ENCODE measurements around the gene LDLR. TPM values are rescaled to one million over a fixed set of nuclear protein-coding genes. Genes with fewer than 3 reads are reported as not detected.

LDLR gene
- total RNA-seq, 4 donors from 2014 or later: 1.2 to 6.0 (median 3.9) TPM

DNA sequence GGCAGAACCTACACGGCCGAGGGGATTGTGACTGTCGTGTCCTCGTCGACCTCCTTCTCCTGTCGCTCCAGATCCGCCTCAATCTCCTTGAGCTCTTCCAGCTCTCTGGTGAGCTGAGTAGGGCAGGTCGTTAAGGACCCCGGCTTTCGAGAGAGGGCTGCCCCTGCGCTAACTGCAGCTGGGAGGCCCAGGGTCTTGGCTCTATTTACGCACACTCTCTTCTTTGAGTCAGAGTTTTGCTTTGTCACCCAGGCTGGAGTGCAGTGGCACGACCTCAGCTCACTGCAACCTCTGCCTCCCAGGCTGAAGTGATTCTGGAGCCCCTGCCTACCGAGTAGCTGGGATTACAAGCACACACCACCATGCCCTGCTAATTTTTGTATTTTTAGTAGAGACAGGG lies 58.7 kb downstream of the LDLR start:
- H3K9me3 ChIP-seq: no peaks in the 10 kb centered on the region
- no peak overlapping the region for H3K4me3 ChIP-seq
- no peaks in the 10 kb centered on the region for H3K36me3 ChIP-seq
- no peak for ATAC-seq
- TF ChIP-seq POLR2A (IDR thresholded peaks at IDR 0.05) (no peak), CTCF (IDR thresholded peaks at IDR 0.05 in 4 of 5, conservative IDR thresholded peaks at IDR 0.05 in 1 of 5) (no peak)
- H3K4me1 ChIP-seq: peaks cover 15 to 18% of the 10 kb centered on the region in 2 donors
- intact Hi-C loops (cut with DNase I; ENCODE audit: low total_unique reads) (no loop called here), in situ Hi-C loops (cut with MboI; ENCODE audit: low sequenced_read_pairs in 4 of 4) (no loop called here)
- H3K27me3 ChIP-seq: no peaks in the 10 kb centered on the region
- no peak overlapping the region for H3K27ac ChIP-seq
- no peak for DNase-seq

- H3K4me3 ChIP-seq: no peak overlapping the region
- no peaks in the 10 kb centered on the region for H3K36me3 ChIP-seq
- ATAC-seq (no peak), DNase-seq (peak in 1 of 2 donors; percentile 31)
- no peaks in the 10 kb centered on the region for H3K9me3 ChIP-seq
- peak overlapping the region in 3 of 4 donors; percentile 52 to 84 (median 81) for H3K27ac ChIP-seq
- in situ Hi-C loops (cut with MboI; ENCODE audit: low sequenced_read_pairs in 4 of 4): no loop called here
- intact Hi-C loops (cut with DNase I; ENCODE audit: low total_unique reads): no loop called here
- no peak for TF ChIP-seq POLR2A (IDR thresholded peaks at IDR 0.05)
- TF ChIP-seq CTCF (IDR thresholded peaks at IDR 0.05 in 4 of 5, conservative IDR thresholded peaks at IDR 0.05 in 1 of 5): no peak
- peaks cover 3 to 12% of the 10 kb centered on the region in 2 donors for H3K4me1 ChIP-seq
- H3K27me3 ChIP-seq: no peaks in the 10 kb centered on the region
These were observed 61.9 kb downstream of the LDLR start for GRCh38 chr19:11151181-11151580.

DNA sequence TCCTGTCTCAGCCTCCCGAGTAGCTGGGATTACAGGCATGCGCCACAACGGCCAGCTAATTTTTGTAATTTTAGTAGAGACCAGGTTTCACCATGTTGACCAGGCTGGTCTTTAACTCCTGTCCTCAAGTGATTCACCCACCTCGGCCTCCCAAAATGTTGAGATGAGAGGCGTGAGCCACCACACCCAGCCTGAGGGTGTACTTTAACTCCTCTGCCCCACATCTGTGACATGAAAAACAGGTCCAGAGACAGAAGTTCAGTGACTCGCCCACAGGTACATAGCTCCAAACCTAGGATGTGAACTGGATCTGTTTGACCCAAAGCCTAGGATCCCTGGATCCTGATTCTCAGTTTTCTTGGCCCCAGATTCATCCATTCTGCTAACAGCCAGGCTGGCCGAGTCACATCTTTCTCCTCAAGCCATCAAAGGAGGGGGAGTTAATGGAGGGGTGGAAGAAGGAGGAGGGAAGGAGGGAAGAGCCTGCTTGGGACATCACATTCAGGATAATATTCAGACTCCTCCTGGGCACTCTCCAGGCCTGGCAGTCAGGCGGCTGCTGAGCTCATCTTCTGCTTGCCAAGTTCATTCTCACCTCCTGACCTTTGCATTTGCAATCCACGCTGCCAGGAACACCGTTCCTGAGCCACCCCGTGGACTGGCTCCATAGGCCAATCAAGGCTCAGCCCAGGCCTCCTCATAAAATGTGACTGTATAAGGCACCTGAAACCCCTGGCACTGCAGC lies 63.2 kb downstream of the LDLR start:
- Histone ChIP-seq H3K27ac (peak overlapping the region; percentile 72 to 84 (median 79)), H3K4me3 (no peak overlapping the region), H3K36me3 (no peaks in the 10 kb centered on the region), H3K27me3 (no peaks in the 10 kb centered on the region), H3K9me3 (no peaks in the 10 kb centered on the region), H3K4me1 (peaks cover 3 to 15% of the 10 kb centered on the region in 2 donors)
- peak; percentile 75 to 79 for ATAC-seq
- TF ChIP-seq POLR2A (IDR thresholded peaks at IDR 0.05): no peak
- no peak for TF ChIP-seq CTCF (IDR thresholded peaks at IDR 0.05 in 4 of 5, conservative IDR thresholded peaks at IDR 0.05 in 1 of 5)
- intact Hi-C loops (cut with DNase I; ENCODE audit: low total_unique reads) (no loop called here), in situ Hi-C loops (cut with MboI; ENCODE audit: low sequenced_read_pairs in 4 of 4) (no loop called here)
- DNase-seq: peak; percentile 74 to 92

DNA sequence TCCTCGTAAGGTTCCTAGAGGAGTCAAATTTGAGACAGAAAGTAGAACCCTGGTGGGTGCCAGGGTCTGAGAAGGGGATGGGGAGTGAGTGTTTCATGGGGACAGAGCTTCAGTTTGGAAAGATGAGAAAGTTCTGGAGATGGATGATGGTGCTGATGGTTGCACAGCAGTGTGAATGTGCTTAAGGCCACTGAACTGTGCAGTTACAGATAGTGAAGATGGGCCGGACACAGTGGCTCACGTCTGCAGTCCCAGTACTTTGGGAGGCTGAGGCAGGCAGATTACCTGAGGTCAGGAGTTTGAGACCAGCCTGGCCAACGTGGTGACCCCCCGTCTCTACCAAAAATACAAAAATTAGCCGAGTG lies 65.4 kb downstream of the LDLR start:
- no peaks in the 10 kb centered on the region for H3K9me3 ChIP-seq
- intact Hi-C loops (cut with DNase I; ENCODE audit: low total_unique reads): no loop called here
- in situ Hi-C loops (cut with MboI; ENCODE audit: low sequenced_read_pairs in 4 of 4): no loop called here
- peaks cover 3 to 28% of the 10 kb centered on the region in 2 donors for H3K4me1 ChIP-seq
- ATAC-seq (no peak), DNase-seq (no peak)
- no peak for TF ChIP-seq POLR2A (IDR thresholded peaks at IDR 0.05)
- no peak for TF ChIP-seq CTCF (IDR thresholded peaks at IDR 0.05 in 4 of 5, conservative IDR thresholded peaks at IDR 0.05 in 1 of 5)
- no peaks in the 10 kb centered on the region for H3K36me3 ChIP-seq
- peak overlapping the region in 1 of 4 donors; percentile 61 for H3K27ac ChIP-seq
- no peaks in the 10 kb centered on the region for H3K27me3 ChIP-seq
- H3K4me3 ChIP-seq: no peak overlapping the region

Measured in gastrocnemius medialis (tissue), 4 donors.